GM19023 (cell line): Measurements from ENCODE around the gene TCEANC2.
"Not testable (repeated sequence)": the region's sequence is repeated elsewhere in the genome, so short reads cannot be mapped to it uniquely, and the experiment has no call there.

Source experiments
- ATAC-seq: cut with Tn5 transposase; IDR thresholded peaks from one replicate; pipeline ENCODE4 v1.9.1; 2021; ENCODE audit warnings: mild to moderate bottlenecking, moderate library complexity; ENCODE audit not compliant: unreplicated experiment

The TCEANC2 gene

GRCh38 chr1:54024811-54025210 is 28.6 kb upstream of the TCEANC2 start:
- not testable (repeated sequence) for ATAC-seq

DNA sequence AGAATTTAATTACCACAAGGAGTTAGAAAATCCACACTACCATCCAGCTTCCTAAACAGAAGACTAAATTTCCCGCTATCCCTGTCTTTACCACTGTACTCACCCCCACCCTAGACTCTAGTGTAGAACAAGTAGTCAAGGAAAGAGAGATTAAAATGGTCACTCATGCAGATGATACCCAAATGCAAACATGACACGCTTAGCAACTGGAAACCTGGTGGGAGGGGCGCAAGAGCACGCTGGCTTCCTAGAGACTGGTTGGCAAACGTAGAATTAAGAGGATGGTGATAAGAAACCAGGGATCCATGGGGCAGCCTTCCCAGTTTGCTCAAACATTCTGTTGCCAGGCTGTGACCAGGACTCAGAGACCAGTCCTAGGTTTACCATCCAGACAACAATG is 25.6 kb upstream of the TCEANC2 start:
- no peak for ATAC-seq

GRCh38 chr1:54028306-54029251 is 24.8 kb upstream of the TCEANC2 start:
- no peak for ATAC-seq

GRCh38 chr1:54037476-54037875 is 15.9 kb upstream of the TCEANC2 start:
- no peak for ATAC-seq

DNA sequence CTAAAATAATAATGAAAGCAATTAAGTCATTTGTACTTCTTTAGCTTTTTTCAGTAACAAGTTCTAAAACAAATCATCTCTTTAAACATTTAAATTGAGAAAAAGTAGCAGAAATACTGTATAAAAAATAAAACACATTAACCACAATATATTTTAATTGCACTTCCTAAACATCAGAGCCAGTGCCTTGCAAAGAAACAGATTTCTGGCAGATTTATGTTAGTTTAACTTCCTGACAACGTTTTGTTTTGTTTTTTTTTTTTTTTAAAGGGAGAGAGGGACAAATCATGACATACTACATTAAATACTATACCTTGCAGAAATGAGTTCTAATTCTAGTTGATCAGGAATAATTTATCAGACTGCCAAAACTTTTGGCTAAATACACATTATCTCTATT is 11.6 kb upstream of the TCEANC2 start:
- no peak for ATAC-seq

DNA sequence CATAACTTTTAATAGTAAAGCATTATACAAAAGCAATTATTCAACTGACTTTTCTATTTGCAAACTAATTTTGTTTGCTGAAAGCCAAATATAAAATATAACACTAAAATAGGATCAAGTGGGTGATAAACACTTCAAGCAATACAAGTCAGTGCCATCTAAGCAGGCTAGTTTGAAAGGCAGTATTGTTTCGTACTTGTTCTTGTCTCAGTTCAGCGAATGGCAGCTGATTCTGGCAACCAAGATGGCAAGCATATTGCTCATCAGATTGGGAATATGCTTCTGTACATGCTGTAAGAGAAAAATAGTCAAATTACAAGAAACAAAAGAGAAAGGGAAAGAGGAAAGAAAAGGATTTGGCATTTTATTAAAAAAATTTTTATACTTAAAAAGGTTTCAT is 7.9 kb upstream of the TCEANC2 start:
- ATAC-seq: no peak

DNA sequence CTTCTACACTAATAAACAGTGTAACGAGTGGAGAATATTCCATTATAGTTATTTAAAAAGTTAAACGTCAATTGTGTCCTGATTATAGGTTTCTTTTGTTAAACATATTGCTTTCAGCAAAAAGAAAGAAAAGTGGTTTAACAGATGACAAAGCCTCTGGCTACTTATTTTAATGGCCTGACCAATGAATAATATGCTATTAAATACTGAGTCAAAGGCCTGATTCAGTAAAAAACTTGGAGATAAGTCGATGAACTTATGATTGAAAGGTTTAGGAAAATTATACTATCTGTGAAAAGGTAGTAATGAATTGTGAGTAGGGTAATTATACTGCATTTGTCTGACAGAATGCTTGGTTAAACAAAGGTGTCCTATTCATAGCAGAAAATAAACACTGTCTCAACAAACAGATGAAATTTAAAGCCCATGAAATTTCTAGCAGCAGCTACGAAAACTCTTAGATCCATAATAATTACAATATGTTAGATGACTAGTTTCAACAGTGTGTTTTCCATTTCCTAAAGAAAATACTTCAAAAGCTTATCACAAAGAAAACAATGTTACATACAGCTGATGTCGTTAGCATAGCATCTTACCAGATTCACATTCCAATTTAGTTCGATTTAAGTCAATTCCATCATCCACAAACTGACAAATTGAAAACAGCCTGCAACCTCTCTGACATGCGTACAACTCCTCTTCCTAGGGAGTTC is 6.6 kb upstream of the TCEANC2 start:
- no peak for ATAC-seq

- ATAC-seq: no peak
These were observed 5.8 kb upstream of the TCEANC2 start for GRCh38 chr1:54047384-54048305.

DNA sequence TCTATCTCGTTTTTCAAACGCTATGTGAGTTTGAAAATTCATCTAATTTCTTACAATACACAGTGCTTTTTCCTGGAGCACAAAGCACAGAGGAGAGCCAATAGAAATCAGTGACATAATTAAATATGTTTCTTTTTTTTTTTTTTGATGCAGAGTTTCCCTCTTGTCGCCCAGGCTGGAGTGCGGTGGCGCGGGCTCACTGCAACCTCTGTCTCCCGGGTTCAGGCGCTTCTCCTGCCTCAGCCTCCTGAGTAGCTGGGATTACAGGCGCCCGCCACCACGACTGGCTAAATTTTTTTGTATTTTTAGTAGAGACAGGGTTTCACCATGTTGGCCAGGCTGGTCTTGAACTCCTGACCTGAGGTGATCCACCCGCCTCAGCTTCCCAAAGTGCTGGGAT is 3.0 kb upstream of the TCEANC2 start:
- ATAC-seq: not testable (repeated sequence)

DNA sequence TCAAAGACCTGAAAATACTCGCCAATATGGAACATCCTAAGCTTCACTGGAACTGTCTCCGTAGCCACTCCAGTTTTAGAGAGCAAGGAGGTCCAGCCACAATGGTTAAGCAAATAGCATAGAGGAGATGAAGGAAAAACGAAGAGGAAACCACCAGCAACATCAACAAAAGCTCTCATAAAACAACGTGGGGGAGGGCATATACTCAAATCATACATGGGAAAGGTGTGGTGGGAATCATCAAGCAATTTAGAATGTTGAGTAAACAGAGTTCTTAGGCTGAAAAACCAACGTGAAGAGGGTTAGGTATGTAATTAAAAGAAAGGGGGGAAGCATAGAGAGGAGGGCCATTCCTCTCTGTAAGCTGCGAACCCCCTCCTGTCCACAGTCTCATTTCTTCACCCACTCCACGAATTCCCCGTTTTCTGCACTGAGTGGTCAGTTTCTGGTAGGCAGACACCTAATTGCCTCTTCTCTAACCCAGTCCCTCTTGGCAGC is 1.4 kb upstream of the TCEANC2 start:
- no peak for ATAC-seq

DNA sequence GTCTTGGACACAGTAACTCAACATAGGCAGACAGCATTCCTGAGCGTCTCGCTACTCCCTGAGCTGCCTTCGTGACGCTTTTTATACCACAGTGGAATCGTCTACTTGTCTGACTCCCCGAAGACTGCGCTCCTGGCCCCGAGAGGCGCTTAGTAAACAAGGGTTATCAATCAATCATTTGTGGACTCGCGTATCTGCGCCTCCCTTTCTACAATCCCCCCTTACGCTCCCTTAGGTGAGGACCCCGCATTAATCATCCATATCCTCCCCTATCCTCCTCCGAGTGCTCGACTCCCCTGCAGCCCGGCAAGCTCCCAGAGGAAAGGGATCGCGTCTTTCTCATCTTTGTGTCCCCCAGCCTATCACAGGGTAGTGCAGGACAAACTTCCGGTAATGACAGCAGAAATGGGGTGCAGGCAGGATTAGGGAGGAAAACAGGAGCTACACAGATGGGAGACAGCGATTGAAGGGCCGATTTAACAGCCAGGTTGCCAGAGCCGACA is 926 bp upstream of the TCEANC2 start:
- ATAC-seq: peak; percentile 20

DNA sequence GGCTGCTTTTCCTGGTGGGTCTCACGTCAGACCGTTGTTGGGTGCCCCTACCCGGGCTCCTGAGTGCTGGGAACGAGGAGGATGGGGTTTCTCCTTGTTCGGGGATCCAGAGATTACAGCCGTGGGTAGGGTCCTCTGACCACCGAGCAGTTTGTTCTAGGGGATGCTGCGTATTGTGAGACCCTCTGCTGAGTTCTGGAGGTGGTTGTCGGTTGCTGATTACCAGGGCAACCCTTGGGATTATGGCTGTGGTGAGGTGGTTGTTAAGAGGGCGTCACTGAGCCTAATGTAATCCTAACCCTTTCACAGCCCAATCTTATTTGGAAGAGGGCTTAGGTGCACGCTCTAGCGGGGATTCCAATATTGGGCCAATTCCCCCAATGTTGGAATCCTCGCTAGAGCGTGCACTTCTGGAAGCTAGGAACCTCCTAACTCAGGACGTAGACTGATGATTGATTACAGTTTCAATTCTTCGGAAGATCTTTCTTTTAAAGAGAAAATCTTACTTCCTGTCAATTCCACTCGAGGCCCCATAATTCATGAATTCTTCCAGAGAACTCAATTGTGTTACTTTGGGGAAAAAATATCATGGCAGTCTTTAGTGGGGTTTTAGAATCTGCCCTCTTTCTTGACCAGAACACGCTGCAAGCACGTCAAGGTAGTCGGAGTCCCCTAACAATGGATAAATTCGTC is 483 bp downstream of the TCEANC2 start:
- no peak for ATAC-seq

DNA sequence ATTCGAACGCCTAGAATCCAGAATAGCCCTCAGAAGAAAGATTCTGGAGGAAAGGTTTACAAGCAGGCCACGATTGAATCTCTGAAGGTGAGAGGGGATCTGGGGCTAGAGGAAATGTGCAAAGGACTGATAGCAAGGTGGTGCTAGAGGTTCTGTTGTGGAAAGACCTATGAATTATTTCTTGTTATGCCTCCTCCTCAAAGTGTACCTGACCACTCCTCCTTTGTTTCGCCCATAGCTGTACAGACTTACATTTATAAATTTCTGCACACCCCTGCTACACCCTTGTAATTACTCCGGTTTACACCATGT is 986 bp downstream of the TCEANC2 start:
- no peak for ATAC-seq

DNA sequence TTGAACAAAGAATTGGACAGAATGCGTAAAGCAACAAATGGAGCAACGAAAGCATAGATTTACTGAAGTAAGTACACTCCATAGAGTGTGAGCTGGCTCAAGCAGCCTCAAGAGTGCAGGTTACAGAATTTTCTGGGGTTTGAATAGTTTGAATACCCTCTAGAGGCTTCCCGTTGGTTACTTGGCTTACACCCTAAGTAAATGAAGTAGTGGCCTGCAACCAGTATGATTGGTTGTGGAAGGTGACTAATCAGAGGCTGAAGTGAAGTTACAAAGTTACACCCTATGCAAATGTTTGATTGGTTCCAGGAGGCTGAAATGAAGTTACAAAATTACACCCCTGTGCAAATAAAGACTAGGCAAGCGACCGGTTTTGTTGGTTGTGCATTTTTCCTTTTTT is 10.9 kb downstream of the TCEANC2 start:
- ATAC-seq: no peak

DNA sequence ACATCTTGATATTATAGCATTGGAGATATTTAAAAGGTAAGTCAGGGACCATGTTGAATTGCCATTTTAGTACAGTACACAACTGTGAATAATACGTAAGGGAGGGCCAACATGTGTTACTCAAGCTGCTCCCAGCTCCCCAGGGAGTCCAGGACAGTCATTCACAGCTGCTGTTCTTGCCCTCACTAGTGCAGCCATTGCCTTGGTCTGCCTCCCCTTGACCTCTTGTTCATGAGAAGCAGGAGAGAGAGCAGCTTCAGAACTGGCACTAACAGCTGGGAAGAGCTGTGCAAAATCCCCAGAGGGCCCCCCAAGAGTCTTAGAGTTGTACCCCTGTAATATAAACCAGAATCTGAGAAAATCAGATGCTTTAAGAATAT is 16.4 kb downstream of the TCEANC2 start:
- no peak for ATAC-seq

- no peak for ATAC-seq
These were observed 16.9 kb downstream of the TCEANC2 start for GRCh38 chr1:54070171-54070837.

DNA sequence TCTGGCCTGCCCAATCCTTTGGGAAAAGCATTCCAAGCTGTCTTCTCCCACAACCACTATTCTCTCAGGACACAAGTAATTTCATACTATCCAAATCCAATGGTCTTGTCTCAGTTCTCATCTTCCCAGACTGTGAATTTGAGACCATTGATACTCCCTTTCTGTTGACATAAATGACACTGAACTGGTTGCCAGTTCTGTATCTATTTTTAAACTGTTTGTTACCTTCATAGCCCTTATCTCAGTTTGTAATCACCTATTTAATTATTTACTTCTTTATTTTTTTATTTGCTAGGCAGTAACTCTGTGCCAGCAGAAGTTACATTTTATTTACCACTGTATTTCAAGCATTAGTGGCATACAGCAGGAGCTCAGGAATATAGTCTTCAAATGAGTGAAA is 24.0 kb downstream of the TCEANC2 start:
- ATAC-seq: no peak

GRCh38 chr1:54080598-54081049 is 27.2 kb downstream of the TCEANC2 start:
- ATAC-seq: no peak
